PC-3 (cell line): Measurements from ENCODE around the gene RABL6. TPM values are rescaled to one million over a fixed set of nuclear protein-coding genes. Genes with fewer than 3 reads are reported as not detected.

Experiments used
- ATAC-seq: fragments of 200-7000 bp; cut with Tn5 transposase; 2 replicates; pipeline ENCODE4 v1.9.1; 2020; ENCODE audit warnings: mild to moderate bottlenecking, moderate library complexity
- BruUV-seq: library from RNA; stranded (reverse); fragments of 400-500 nt; replicated peaks from 2 replicates; lab custom pipeline; 2021; lab: Mats Ljungman, UMichigan
- CTCF ChIA-PET: fragments of 300-600 bp; sonication (Branson Sonifier 250); formaldehyde crosslinking; loops from one replicate; lab custom pipeline; 2022; ENCODE audit warnings: antibody characterized with exemption; lab: Charles Lee
- POLR2A ChIA-PET: fragments of 300-600 bp; sonication (Branson Sonifier 250); formaldehyde crosslinking; loops from one replicate; lab custom pipeline; 2022; ENCODE audit warnings: antibody characterized with exemption; ENCODE audit not compliant: unreplicated experiment; lab: Charles Lee
- DNase-seq: peaks from one replicate; pipeline ENCODE4 v3.0.0-alpha.2; 2015
- H2AFZ ChIP-seq: fragments of 300-600 bp; sonication (generic); 2 replicates; pipeline ENCODE4 v1.6.0; 2016; ENCODE audit warnings: antibody characterized with exemption, low read length
- H3F3A ChIP-seq: fragments of 300-600 bp; sonication (generic); one replicate; pipeline ENCODE4 v1.6.0; 2017; ENCODE audit warnings: antibody characterized with exemption, low read length, control low read depth, mild to moderate bottlenecking; ENCODE audit not compliant: unreplicated experiment
- H3K27ac ChIP-seq: fragments of 300-600 bp; sonication (generic); 2 replicates; pipeline ENCODE4 v1.5.1; 2016; ENCODE audit warnings: mild to moderate bottlenecking, low read length
- H3K27me3 ChIP-seq: fragments of 300-600 bp; sonication (generic); 2 replicates; pipeline ENCODE4 v1.6.1; 2016; ENCODE audit warnings: low read length, mixed read lengths
- H3K36me3 ChIP-seq: fragments of 300-600 bp; sonication (generic); 2 replicates; pipeline ENCODE4 v1.6.1; 2016; ENCODE audit warnings: low read depth, mixed run types, low read length, mixed read lengths
- H3K4me1 ChIP-seq: fragments of 300-600 bp; sonication (generic); 2 replicates; pipeline ENCODE4 v1.5.1; 2016; ENCODE audit warnings: low read length; ENCODE audit not compliant: insufficient read depth
- H3K4me2 ChIP-seq: fragments of 300-600 bp; sonication (generic); 2 replicates; pipeline ENCODE4 v1.6.0; 2016; ENCODE audit warnings: low read length
- H3K4me3 ChIP-seq: fragments of 300-600 bp; sonication (generic); 2 replicates; pipeline ENCODE4 v1.5.1; 2016; ENCODE audit warnings: mild to moderate bottlenecking, low read length, mixed read lengths
- H3K79me2 ChIP-seq: fragments of 300-600 bp; sonication (generic); 2 replicates; pipeline ENCODE4 v1.6.1; 2017; ENCODE audit warnings: low read length, mixed read lengths
- H3K9ac ChIP-seq: fragments of 300-600 bp; sonication (generic); 2 replicates; pipeline ENCODE4 v1.6.0; 2016; ENCODE audit warnings: mild to moderate bottlenecking, low read length
- H3K9me2 ChIP-seq: fragments of 300-600 bp; sonication (generic); replicated peaks from 2 replicates; pipeline ENCODE4 v1.6.1; 2016; ENCODE audit warnings: mixed run types, low read length, mixed read lengths
- H3K9me3 ChIP-seq: fragments of 300-600 bp; sonication (generic); 2 replicates; pipeline ENCODE4 v1.6.1; 2016; ENCODE audit warnings: low read length, mixed read lengths
- H4K20me1 ChIP-seq: fragments of 300-600 bp; sonication (generic); 2 replicates; pipeline ENCODE4 v1.6.1; 2016; ENCODE audit warnings: low read length, mixed read lengths
- EZH2 ChIP-seq: fragments of 300-600 bp; sonication (generic); IDR thresholded peaks from one replicate; pipeline ENCODE4 v1.6.1; 2017; ENCODE audit warnings: antibody characterized with exemption, mild to moderate bottlenecking, low read length; ENCODE audit not compliant: unreplicated experiment
- EZH2phosphoT487 ChIP-seq: fragments of 300-600 bp; sonication (generic); IDR thresholded peaks from 2 replicates; pipeline ENCODE4 v1.6.1; 2018; ENCODE audit warnings: mild to moderate bottlenecking, antibody characterized with exemption, low read length, borderline replicate concordance
- intact Hi-C: fragments of 100-400 bp; cut with micrococcal nuclease; formaldehyde crosslinking; loops from 2 replicates; pipeline ENCODE4 v1.9.0; 2023
- total RNA-seq: library from RNA; depleted of rRNA; stranded (reverse); fragments of >200 nt; gene quantifications from 2 replicates; pipeline ENCODE4 v1.2.3, GENCODE V29; 2014
- TF ChIP-seq, protein P1 (sequence below): fragments of 300-600 bp; sonication (generic); conservative IDR thresholded peaks from 2 replicates; pipeline ENCODE4 v1.5.1; 2017; ENCODE audit warnings: antibody characterized with exemption, low read depth, mild to moderate bottlenecking, low read length

The RABL6 gene
- total RNA-seq, 1 experiment from 2014 or later = 84.3 TPM

DNA sequence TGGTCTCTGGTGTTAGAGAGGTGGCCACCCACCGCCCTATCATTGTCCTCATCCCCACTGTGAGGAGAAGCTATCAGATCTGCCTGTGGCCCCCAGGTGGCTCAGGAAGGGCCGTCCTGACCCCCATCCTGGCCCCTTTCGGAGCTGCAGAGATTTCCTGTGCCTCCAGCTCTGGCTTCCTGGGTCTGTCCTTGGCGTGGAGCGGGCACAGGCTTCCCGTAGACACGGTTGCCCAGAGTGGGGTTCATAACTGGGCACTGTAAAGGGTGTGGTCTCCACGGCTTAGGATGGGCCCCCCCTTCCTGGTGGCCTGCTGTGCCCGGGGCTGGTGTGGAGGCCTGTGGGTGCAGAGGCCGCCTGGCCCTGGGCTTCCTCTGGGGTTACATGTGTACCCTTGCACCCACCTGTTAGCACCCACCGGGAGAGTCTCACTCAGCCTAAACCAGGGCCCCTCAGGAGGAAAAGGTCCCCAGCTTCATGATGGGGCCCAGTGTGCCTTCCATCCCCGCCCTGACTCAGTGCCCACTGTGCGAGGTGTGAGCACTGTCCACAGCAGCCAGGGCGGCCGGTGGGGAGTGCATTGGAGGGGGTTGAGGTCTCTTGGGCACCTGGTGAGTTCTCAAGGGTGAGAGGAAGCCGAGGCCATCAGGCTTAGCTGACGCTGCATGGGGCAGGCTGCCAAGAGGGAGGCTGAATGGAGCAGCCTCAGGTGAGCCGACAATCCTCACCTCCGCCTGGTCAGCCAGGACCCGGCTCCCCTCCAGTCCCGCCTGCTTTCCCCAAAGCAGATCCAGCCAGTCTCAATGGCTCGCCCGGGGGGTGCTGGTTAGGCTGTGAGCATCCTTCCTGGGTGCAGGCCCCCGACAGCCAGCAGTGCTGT lies 19.2 kb downstream of the RABL6 start:
- POLR2A ChIA-PET = no interaction called here
- intact Hi-C loops = no loop called here
- ATAC-seq (no peak), DNase-seq (no peak)
- BruUV-seq = no TSS peak
- Histone ChIP-seq H3K4me2 (no peak overlapping the region), H2AFZ (no peak overlapping the region), H3F3A (no peaks in the 10 kb centered on the region), H3K9me2 (no peaks in the 10 kb centered on the region), H3K4me3 (no peak overlapping the region), H3K79me2 (no peaks in the 10 kb centered on the region), H3K36me3 (peaks cover 8% of the 10 kb centered on the region; the same call in 1 of the 2 replicates), H3K4me1 (no peaks in the 10 kb centered on the region), H3K9me3 (no peaks in the 10 kb centered on the region), H3K27ac (no peak overlapping the region), H4K20me1 (no peaks in the 10 kb centered on the region), H3K9ac (no peak overlapping the region), H3K27me3 (no peaks in the 10 kb centered on the region)
- TF ChIP-seq EZH2 (no peak), EZH2phosphoT487 (no peak)
- TF ChIP-seq, protein P1, sequence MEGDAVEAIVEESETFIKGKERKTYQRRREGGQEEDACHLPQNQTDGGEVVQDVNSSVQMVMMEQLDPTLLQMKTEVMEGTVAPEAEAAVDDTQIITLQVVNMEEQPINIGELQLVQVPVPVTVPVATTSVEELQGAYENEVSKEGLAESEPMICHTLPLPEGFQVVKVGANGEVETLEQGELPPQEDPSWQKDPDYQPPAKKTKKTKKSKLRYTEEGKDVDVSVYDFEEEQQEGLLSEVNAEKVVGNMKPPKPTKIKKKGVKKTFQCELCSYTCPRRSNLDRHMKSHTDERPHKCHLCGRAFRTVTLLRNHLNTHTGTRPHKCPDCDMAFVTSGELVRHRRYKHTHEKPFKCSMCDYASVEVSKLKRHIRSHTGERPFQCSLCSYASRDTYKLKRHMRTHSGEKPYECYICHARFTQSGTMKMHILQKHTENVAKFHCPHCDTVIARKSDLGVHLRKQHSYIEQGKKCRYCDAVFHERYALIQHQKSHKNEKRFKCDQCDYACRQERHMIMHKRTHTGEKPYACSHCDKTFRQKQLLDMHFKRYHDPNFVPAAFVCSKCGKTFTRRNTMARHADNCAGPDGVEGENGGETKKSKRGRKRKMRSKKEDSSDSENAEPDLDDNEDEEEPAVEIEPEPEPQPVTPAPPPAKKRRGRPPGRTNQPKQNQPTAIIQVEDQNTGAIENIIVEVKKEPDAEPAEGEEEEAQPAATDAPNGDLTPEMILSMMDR = no peak
- CTCF ChIA-PET = no interaction called here

DNA sequence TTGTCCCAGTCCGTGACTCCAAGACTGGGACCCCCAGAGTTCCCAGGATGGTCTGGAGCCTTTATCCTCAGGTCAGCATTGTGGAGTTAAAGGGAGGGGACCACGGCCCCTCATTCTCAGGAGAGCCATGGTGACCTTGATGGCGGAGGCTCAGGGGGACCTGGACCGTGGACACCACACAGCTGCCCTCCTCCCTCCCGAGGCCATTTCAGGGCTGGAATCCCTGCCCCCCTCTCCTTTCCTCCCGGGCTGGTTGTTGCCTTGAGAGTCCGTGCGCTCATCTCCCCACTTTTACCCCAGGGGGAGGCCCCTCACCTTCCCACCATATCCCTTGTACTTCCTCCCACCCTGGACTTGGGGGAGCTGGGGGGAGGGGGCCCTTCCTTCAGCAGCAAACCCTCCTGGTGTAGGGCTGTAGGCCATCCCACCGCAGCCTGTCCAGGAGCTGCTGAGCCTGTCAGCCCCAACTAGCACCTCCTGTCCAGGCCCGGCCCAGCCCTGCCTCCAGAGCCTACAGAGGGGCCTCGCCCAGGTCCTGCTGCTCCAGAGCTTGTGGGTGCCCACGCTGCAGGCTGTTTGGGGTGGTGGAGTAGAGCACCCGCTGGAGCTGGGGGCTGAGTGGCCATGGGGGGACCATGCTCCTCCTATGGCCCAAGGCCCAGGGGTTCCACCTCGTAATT lies 20.2 kb downstream of the RABL6 start:
- H3K4me2 ChIP-seq = no peak overlapping the region
- H3K36me3 ChIP-seq = peaks cover 8% of the 10 kb centered on the region; the same call in 1 of the 2 replicates
- H3K9me3 ChIP-seq = no peaks in the 10 kb centered on the region
- intact Hi-C loops = no loop called here
- H4K20me1 ChIP-seq = no peaks in the 10 kb centered on the region
- no TSS peak for BruUV-seq
- H3K27ac ChIP-seq = no peak overlapping the region
- H3K4me1 ChIP-seq = no peaks in the 10 kb centered on the region
- H3K4me3 ChIP-seq = no peak overlapping the region
- H2AFZ ChIP-seq = no peak overlapping the region
- no peaks in the 10 kb centered on the region for H3K9me2 ChIP-seq
- H3K27me3 ChIP-seq = no peaks in the 10 kb centered on the region
- DNase-seq (no peak), ATAC-seq (no peak)
- no peaks in the 10 kb centered on the region for H3F3A ChIP-seq
- CTCF ChIA-PET = no interaction called here
- POLR2A ChIA-PET = no interaction called here
- no peak overlapping the region for H3K9ac ChIP-seq
- TF ChIP-seq, protein P1 = no peak
- H3K79me2 ChIP-seq = no peaks in the 10 kb centered on the region
